GM03348 (cell line): ENCODE data around the gene ZNF608.

ENCODE experiments used
- DNase-seq: peaks from one replicate; pipeline ENCODE4 v3.0.0; 2012; ENCODE audit warnings: low spot score

Gene ZNF608

DNA sequence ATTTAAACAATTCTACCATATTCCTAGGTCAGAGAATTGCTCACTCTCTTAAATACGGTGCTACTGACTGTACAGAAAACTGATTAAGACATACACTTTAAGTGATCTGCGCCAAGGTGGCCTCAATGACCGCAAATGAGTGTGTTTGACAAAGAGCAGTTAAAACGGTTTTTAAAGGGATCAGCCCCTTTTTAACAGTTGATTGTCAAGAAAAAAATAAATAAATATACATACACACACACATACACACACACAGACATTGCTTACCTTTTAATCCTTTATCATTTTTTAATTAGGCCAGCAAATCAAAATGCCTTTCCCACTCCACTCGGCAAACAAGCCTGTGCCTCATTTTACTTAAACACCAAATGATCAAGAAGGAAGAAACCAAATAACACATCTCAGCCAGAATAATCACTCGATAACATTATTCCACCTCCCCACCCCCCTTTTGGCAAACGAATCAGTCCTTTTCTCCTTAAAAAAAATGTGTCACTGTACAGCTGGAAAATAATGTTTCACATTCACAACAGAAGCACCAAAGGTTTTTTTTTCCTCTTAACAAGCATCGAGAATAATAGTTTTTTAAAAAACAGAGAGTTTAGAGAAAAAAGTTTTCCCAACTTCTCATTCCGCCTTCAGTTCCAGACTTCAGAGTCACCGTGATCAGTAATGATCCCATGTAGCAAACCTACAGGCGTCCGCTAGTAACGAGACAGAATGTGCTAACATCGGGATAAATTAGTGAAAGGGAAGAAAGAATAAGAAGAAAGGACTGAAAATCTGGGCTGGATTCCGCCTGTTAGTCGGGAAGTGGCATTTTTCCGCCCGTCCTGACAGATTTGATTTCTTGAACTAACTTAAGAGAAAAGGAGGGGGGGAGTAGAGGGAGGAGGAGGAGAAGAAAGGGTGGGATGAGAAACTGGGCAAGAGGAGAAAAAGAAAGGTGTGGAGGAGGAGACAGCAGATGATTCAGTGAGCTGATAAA, at the start of gene ZNF608:
TSS of gene ZNF608 (minus strand) at position 712 of the 988 bp plus-strand sequence. CDS start 1,650 bp downstream, outside the sequence.
- no peak for DNase-seq

DNA sequence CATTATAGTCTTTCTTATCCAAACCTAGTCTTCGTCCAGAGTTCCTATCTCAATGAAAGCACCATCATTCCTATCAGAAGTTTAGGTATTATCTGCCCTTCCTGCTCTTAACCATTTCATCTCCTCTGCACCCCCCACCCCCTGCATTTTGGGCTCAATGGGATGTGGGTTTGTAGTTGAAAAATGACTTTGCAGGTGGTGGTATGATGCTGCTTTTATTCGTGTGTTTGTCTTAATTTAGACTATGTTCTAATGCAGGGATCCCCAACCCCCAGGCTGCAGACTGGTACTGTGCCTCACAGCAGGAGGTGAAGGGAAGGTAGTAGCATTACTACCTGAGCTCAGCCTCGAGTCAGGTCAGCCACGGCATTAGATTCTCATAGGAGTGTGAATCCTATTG, 49.4 kb upstream of the ZNF608 start:
- DNase-seq = no peak

DNA sequence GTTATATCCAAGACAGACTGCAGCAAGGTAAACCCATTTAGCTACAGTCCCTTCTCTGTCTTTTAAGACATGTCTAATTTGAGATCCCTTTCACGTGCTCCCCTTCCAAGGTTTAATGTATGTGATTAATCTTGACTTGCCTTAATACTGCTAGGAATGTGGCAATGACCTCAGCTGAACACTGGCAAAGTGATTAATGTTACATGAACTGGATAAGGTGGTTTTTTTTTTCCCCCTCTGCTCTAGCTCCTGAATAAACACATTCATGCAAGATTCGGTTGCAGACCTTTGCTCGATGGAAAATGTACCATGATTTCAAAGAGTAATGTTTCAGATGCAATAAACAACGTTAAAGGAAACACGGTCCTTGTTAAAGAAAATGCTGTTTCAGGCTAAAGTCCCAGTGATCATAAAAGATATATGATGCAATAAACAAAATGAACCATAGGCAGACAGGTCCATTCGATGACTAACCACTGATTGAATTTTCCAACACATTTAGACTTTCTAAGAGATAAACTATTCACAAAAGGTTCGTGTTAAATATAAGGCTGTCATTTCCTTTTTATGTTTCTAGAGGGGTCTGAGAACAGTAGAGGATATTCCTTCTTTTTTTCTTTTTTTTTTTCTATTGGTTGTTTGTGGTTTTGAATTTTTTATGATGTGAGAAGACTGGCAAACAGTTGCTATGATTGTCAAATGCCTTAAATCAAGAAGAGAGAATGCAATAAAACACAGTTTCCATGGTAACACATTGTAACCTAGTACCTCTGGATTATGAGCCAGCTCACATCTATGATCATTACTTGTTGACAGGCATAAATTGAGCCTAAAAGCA, 44.7 kb upstream of the ZNF608 start:
- no peak for DNase-seq

GRCh38 chr5:124790301-124790894, 44.0 kb upstream of the ZNF608 start:
- no peak for DNase-seq

DNA sequence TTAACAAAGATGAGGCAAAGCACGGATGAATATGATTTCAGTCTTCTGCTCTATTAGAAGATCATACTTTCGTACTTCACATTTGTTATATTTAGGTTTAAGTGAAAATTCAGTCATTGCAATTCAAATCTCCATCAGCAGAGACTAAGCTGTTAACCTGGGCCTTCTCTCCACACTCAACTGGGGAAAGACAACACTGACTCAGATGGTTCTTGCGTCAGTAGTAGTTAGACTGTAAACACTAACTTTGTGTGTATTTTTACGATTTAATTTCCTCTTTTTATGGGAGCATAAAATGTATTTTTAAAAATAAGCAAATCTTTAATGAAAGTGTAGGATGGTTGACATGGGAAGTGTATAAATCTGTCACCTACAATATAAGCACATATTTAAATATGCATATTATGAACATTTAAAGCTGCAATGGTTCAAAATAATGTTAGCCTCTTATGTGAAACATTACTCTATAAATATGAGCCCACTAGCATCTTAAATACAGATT, 42.7 kb upstream of the ZNF608 start:
- DNase-seq = no peak

GRCh38 chr5:124783794-124784193, 37.4 kb upstream of the ZNF608 start:
- DNase-seq = peak; percentile 25

GRCh38 chr5:124783285-124783684, 36.8 kb upstream of the ZNF608 start:
- DNase-seq = no peak

- no peak for DNase-seq
These were observed 35.8 kb upstream of the ZNF608 start for GRCh38 chr5:124782262-124782661.

DNA sequence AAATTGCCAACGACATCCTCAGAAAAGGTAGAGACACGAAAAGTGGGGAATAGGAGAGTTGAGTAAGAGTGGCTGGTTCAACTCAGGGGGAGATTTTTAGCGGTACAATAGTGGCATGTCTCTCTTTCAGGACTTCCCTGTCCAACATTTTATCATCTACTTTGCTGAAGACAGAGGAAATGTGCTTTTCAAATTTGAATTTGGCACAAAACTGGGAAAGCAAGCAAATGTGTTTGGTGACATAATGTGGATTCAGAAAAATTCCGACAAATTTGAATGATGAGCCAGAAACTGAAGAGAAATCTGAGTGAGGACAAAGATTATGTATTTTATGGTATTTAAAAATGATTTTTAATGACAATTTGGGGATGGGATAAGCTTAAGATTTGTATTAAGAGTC, 33.6 kb upstream of the ZNF608 start:
- DNase-seq = no peak

DNA sequence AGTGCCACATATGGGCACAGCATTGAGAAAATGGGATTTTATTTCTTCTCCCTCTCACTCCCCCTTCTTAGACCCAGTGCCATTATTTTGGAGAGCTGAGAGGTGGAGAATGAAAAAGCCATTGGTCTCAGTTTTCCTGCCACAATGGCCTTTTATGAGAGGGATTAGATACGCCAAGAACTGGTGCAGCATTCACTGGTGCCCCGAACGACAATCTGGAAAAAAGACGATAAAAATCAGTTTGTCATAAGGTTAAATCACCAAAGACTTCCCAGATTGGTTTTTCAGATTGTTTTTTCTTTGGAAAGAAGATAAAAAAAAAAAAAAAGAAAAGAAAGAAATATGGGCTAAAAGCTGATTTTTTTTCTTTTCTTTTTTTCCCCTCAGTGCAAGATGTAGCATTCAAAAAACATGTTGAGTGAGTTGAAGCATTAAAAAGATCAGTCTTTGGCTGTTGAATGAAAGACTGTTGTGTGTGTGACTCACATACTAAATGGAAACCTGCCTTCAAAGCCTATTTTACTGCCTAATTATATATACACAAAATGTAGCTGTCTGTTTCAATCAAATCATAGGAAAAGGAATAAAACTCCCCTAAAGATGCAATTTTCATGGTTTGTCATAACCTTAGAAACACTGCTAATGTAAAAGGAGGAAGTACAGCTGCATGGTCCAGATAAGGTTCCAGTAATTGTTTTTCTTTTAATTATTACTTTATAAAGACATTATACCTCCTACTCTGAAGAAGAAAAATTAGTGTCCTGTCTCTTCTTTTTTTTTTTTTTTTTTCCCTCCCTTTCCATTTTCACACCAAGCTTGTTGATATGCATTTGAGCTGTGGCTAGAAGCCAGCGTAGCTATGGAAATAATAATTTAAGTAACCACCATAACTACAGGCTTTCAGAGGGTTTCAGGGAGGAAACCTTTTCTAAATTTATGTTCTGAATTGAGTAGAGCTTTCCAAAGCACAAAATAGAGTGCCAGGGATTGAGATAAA, 27.2 kb upstream of the ZNF608 start:
- DNase-seq = no peak

DNA sequence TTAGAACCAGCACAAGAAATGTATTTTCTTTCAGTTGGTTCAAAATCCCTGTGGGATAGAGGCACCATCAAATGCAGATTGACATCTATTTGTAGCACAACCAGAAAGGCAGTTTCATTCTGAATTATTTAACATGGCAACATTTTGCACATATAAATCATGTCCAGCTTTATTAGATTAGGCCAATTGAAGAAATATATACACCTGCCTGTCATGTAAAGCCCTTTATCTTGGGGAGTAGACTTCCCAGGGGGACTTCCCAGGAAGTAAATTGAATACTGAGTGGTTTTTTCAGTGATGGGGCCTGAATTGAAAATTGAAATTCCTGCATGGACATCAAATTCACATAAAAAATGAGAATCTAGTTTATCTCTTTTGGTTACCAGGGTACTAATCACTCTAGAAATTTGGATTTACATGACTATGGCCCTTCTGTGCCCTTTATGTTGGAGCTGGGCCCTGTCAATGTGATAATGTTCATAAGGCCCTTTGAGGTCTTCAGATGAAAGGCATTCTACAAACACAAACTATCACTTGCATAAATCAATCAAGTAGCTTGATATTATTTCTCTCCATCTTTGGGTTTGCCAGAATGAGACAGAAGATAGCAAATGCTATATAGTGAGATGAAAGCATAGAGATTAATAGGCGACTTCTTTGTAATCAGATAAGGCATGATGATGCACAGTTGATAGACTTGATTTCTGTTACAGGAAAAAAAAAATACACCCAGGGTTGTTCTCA, 26.2 kb upstream of the ZNF608 start:
- DNase-seq = no peak

- DNase-seq = no peak
These were observed 25.3 kb upstream of the ZNF608 start for GRCh38 chr5:124771761-124772160.

DNA sequence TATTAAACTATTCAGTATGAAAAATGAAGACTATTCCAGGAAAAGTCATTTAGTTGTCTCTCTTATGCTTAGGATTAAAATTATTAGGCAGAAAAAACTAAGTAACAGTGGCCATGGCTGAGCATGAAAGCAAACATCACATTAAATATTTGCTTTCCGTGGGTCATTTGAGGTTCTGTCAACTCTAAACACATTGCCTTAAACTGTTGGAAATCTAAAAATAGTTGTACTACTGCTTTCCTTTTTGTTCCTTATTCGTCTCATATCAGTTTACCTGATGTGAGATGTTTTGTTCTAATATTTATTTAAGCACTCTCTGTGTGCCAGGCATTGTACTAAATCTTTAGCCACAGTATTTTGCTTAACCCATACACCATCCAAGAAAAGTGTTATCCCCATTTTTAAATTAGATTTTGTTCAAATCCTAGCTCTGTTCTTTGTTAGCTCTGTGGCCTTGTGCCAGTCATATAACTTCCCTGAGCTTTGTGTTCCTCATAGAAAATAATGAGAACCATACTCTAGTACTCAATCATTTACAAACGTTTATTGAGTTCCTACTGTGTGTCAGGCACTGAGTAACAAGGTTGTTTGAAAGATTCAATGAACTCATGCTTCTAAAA, 18.7 kb upstream of the ZNF608 start:
- no peak for DNase-seq

GRCh38 chr5:124764585-124764984, 18.1 kb upstream of the ZNF608 start:
- no peak for DNase-seq

- no peak for DNase-seq
These were observed 14.6 kb upstream of the ZNF608 start for GRCh38 chr5:124761010-124761409.

- no peak for DNase-seq
These were observed 14.2 kb upstream of the ZNF608 start for GRCh38 chr5:124760608-124761007.

DNA sequence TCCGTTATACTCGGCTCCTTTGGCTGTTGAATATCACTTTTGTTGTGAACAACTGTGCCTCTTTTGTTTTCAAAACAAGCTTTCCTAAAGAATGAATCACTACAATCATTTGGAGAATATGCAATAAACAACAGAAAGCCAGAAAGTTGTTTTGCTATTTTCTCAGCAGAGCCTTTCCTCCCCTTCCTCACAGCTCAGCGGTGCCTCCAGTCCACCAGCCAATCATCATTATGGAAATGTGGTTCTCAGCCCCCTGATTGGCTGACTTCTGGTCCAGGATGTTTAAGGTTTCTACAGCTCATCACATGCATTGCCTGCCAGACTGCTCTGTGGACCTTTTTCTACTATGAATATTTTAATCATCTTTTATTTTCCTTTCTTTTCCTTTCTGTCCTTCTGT, 9.1 kb upstream of the ZNF608 start:
- DNase-seq = no peak

DNA sequence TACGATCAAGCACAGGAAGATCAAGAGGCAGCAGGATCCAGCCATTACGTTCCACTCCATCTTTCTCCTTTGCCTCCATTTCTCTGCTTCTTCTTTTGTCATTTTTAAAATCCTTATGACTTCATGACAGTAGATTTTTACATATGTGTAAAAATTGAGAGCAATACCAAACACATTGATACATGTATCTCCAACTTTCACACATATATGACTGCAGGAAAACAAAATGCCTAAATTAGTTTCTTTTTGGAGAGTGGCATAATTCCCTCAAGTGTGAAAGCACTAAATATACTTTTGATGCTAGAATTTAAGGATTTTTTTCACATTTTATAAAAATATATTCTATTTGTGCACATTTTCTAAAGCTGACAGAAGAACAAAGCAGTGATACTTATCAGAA, 8.6 kb upstream of the ZNF608 start:
- DNase-seq = no peak

GRCh38 chr5:124754206-124754927, 7.9 kb upstream of the ZNF608 start:
- no peak for DNase-seq
